Measurements from ENCODE around the gene ETNPPL.

DNA sequence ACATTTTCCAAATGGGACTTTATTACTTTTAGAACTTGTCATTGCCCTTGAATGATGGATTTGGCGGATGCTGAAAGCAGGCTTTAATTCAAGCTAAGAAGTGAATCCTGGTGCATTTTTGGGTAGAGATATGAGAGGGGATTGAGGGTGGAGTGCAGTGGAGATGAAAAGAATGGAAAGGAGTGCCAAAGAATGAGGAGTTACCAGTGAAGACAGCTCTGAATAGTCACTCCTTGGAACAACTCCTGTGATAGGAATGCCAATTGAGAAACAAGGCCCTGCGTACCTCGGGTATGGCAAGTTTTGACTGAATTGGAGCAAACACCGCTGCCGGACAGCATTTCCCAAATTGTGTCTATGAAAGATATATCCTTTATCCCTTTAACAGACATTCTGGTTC lies 36.5 kb upstream of the ETNPPL start:
- TF ChIP-seq POLR2A (IDR thresholded peaks at IDR 0.05; ENCODE audit: low read length) (no peak), GATA1 (IDR thresholded peaks at IDR 0.05; ENCODE audit: low read depth, low read length) (no peak)
